Activated CD4-positive, alpha-beta T cell treated with anti-CD3 and anti-CD28 coated beads, Interleukin-2, amount 50 U/mL, for 24 hours (primary cell): Measurements from ENCODE around the gene NDUFS6.
A peak's percentile ranks its signal among the peaks of the same experiment; 100 is the strongest.

Source experiments
- DNase-seq, 2 donors: peaks; one replicate each; pipeline ENCODE4 v3.0.0-alpha.2; 2020; ENCODE audit warnings: low read depth in 1 of 2, low spot score in 1 of 2

Gene NDUFS6

DNA sequence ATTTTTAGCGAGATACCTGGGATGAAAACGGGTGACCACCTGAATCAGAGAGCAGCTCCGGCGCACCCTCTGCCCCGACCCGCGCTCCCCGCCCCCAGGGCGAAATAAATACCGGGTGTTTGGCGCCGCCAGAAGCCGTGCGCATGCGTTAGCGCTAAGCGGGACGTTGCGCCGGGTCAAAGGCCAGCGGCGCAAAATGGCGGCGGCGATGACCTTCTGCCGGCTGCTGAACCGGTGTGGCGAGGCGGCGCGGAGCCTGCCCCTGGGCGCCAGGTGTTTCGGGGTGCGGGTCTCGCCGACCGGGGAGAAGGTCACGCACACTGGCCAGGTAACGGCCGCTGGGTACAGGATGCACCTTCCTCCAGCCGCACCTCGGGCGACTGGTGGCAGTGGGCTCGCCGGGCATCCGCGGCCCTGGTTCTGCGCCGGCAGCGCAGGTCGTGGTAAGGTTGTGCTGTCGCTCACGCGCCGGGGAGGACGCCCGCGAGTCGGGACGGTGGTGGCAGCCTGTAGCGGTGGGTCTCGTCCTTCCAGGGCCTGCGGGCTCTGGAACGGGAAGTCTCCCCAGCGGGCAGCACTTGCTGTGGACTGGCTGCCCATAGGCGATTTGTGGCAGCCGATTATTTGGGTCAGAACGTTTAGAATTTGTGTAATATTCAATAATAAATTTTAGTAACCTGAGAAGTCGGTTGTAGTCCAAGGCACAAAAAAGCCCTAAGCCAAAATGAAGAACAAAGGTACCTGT is at the start of gene NDUFS6:
Gene NDUFS6 (plus strand): TSS at position 186 of the 745 bp plus-strand sequence. CDS start 11 bp downstream, at position 197.
- peak; percentile 57 to 72 for DNase-seq

DNA sequence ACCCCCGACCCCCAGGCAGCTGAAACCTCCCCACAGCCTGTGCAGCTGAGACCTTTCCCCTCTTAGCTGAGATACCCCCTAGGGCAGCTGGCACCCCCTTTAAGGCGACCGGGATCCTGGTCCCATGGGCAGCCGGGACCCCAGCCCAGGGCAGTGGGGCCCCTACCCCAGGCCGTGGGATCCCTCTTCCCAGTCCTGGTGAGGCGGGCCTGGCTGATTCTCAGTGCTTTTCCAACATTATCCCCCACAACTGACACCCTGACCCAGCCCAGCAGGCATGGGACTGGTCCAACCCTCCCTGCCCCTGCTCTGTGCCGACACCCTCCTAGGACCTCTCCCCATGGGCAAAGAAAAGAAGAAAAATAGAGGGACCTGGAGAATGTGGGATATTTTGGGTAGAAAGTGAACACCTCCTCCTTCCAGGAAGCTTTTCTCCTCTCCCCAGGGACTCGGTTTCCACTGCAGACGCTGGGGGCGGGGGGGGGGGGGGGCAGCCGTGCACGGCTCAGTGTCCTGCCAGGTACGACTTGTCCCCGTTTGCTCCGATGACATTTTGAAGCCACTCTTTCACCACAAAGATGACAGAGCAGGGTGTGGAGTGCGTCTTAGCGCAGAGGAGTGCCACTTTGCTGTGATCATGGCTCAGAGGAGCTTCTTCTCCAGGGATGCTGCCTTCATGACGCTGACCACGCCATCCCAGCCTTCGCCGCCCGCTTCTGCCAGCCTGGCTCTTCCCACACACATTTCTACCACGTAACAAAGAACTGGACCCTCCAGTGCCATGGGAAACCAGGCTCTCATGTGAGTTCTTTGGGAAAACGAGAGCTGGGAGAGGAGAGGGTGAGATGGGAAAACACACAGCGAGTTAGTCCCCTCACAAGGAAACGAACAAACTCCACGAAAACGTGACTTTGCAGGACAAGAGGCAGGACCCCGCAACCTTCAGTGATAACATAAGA is 49.1 kb upstream of the NDUFS6 start:
- no peak for DNase-seq

DNA sequence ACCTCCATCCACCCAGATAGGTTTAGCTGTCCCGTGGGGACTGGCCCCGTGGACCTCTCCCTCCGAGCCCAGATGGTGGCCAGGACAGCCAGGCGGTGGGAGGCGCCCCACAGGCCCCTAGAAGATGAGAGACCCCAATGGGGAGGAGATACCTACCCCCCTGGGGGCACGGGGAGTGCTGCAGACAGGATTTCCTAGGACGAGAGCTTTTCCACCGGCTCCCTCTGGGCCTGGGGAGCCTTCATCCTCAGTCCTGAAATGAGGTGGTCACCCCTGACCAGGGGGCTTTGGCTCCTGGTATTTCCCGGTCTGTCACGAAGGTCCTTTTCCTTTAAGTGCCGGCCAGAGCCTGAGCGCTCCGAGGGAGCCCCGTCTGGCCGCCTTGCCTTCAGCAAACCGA is 48.3 kb upstream of the NDUFS6 start:
- no peak for DNase-seq

DNA sequence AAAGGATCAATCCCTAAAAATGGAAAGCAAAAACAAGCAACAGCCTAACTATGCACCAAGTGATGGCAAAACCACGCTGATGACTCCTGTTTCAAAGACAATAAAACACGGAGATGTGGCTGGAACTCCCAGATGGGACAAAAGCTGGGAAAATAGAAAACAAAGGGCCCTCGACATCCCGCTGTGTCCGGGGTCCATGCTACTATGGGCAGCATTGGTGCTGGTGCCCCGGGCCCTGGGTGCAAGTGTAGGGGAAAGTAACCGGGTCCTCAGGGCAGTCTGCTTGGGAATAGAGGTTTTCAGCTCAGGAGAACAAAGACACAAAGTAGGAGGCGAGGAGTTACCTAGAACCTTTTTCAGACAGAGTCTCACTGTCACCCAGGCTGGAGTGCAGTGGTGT is 47.7 kb upstream of the NDUFS6 start:
- no peak for DNase-seq

DNA sequence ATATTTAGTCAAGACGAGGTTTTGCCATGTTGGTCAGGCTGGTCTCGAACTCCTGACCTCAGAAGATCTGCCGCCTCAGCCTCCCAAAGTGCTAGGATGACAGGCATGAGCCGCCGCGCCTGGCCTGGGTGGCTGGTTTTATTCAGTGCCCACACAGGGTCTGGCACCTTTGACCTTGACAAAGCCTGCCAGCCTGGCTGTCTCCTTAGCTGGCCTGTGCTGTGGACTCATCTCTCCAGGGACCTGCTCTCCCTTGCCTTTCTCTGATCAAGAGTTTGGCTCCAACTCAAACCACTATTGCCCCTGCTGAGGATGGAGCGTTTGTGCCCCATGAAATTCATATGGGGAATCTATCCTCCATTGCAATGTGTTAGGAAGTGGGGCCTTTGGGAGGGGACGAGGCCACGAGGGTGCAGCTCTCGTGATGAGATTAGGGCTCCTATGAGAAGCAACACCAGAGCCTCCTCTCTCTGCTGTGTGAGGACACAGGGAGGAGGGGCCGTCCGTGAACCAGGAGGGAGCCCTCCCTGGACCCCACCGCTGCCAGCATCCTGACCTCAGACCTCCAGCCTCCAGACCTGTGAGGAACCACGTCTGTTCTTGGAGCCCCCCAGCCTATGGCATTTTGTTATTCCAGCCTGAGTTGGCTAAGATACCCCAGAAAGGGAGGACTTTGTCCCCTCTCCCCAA is 46.5 kb upstream of the NDUFS6 start:
- DNase-seq, result no peak

DNA sequence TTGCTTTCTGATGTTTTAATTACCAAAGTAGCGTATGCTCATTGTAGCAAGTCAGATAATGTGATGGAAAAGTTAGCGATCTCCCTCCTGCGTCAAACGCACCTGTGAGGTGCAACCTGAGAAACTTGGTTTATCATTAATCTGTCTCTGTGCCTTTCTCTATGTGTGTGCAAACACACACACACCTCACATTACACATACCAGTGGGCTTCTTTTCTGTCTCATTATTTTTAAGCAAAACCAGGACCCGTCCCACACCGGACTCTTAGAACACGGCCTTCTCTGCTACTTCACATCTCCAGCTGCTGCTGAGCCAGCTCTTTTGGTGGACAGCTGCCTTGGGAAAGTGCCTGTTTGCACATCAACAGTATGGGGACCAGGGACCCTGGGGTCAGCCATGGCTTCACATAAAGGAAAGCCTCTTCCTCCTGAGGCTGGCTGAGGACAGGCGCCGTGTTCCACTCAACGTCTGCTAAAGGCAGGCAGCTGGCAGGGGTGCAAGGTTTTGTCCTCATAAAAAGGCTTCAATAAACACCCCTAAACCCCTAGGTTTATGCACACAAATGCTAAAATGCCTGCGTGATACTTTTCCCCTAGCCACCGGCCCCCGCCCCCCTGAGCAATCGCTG is 45.8 kb upstream of the NDUFS6 start:
- no peak for DNase-seq

DNA sequence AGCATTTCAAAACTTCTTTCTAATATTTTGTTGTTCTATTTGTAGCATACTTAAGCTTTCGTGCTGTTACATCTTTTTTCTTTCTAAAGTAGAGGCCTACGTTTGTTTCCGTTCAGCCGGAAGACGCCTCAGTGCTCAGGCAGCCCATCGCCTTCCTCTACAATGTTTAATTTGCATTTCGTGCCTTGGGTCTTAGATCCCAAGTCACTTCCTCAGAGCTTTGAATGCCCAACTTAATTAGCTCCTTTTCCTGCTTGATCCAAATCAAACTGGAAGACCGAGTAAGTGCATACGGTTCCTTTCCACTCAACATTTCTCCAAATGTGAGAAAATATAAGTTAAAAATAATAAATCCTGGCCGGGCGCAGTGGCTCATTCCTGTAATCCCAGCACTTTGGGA is 44.7 kb upstream of the NDUFS6 start:
- DNase-seq, result no peak

DNA sequence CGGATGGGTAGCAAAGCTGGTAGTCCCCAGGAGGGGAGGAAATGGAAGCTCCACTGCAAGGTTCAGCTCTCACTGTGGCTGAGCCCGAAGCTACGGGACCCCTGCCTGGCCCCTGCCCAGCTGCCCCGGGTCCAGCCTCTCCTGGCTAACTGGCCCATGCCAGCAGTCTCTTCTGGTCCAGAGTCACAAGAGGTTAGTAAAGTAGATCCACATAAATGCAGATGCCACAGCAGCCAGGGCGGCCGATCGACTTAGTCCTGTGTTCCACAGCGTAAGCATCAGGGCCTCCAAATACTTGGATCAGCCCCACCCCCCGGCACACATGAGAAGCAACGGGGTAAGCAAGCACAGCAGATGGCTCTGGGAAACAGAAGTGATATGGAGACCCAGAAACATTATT is 43.7 kb upstream of the NDUFS6 start:
- no peak for DNase-seq

DNA sequence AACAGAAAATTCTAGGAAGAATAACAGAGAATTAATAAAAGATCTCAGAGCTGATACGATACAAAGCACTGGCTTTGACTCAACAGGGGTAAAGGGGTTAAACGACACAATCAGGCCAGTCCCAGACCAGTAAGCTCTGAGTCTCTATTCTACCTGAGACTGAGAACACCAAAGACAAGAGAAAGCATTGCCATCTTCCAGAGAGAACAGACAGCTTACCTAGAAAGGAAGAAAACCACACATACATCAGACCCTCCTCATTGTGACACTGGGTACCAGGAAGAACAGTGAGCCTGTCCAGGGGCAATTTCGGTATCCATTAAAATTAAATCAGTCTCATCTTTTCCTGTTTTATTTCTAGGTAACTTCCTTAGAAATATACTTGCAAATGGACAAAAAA is 42.6 kb upstream of the NDUFS6 start:
- DNase-seq, result no peak

DNA sequence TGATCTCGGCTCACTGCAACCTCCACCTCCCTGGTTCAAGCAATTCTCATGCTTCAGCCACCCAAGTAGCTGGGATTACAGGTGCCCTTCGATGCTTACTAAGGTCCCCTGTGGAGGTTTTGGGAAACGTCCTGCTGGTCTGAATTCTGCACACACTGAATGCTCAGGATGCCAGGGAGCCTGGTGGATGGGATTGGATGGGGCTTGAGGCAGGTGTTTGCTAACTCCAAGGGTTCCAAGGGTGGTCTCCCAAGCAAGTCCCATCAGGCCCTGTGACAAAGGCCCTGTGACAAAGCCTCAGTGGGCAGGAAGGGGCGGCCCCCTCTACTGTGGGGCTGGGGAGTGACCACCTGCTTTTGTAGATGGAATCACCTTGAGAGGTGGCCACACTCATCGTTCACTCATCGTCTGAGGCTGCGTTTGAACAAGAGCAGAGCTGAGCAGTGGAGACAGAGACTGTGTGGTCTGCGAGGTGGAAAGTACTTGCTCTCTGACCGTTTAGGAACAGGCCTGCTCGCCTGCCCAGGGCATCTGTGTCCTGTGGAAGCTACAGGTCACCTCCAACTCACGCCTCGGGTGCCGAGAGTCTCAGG is 41.7 kb upstream of the NDUFS6 start:
- DNase-seq, result no peak

DNA sequence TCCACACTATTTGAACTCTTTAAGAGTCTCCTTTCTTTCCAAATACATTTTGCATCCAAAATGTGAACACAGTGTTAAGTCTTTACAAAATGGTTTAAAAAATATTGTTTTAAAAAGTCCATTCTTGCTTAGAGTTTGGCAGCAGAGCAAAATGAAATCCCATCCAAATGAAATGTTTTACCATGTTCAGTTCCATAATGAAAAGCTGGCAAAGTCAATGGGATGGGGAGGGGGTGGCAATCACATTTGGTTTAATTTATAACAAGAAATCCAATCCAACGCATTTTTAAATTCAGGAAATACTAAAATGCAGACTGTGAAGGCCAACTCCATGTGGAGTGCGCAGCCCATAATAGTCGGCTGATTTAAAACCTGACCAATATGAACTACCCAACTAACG is 41.0 kb upstream of the NDUFS6 start:
- DNase-seq, result no peak

DNA sequence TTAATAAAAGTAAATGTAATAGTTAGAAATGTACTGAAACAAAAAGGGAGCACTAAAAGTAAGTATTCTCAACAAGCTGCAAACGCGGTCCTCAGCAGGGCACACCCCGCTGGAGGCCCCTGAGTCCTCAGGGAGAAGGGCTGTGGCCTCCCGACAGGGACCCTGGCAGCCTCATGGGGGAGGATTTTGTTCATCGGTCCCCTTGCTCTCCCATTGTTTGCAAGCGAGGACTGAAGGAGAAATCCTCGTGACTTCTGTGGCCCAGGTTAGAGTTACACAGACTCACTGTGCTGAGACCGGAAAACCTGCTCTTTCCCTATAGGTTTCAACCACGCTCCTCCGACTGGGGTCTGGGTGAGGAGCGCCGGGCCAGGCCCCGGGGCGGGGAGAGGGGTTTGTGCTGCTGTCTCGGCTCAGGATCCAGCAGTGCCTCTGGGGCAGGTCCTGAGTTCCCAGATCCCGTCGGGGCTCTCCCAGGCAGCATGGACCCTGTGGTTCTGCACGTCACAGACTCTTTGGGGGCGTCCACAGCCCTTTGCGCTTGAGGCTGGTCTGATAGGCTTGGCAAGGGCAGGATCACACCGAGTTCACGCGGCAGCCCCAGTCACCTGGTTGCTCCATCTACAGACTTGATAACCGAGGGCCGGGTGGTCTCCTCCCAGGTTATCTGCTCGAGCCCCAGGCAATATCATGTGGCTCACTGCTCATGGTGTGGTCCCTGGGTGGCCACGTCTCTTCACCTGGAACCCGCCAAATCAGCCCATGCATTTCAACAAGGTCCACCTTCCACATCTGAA is 40.4 kb upstream of the NDUFS6 start:
- DNase-seq, result no peak

DNA sequence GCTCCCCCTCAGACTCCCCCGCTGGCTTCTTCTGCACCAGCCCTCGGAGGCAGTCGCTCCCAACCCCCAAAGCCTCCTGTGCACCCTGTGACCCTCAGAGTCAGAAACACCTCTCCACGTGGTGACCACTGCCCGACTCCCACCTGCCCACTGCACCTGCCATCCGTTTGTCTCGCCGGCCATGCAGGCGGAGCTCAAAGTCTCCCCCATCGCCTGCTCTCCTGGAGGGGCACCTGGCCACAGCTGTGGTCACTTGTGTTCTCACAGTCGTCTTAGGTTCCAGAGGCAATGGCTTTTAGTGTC is 39.8 kb upstream of the NDUFS6 start:
- DNase-seq, result no peak

DNA sequence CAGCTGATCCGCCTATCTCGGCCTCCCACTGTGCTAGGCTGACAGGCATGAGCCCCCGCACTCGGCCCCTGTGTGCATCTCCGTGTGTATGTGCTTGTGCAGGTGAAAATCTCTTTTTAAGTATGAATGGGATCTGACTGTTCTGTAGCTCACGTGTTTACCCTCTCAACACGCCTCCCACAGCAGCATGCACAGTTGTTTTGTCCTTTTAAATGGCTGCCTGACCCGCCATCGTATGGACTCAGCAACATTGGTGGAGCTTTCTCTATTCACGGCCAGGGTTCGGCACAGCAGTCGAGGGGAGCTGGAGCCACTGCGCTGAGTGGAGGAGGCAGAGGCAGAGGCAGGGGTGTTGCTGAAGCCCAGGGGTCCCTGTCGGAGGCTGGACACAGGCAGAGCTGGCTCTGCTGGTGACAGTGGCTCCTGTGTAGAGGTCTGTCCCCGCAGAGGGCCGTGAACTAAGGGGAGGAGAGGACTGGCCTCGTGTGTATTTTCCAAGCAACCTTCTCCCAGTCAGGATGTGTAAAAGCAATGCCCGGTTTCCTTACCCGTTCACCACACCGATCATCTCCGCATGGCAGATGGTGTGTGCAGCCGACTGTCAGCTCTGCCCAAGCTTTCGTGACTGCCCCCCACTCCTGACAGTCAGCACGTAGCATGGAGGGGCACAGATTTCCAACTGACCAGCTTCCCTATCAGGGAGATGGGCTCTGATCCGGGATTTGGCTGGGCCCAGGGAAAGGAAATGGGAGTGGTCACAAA is 38.9 kb upstream of the NDUFS6 start:
- DNase-seq, result no peak

DNA sequence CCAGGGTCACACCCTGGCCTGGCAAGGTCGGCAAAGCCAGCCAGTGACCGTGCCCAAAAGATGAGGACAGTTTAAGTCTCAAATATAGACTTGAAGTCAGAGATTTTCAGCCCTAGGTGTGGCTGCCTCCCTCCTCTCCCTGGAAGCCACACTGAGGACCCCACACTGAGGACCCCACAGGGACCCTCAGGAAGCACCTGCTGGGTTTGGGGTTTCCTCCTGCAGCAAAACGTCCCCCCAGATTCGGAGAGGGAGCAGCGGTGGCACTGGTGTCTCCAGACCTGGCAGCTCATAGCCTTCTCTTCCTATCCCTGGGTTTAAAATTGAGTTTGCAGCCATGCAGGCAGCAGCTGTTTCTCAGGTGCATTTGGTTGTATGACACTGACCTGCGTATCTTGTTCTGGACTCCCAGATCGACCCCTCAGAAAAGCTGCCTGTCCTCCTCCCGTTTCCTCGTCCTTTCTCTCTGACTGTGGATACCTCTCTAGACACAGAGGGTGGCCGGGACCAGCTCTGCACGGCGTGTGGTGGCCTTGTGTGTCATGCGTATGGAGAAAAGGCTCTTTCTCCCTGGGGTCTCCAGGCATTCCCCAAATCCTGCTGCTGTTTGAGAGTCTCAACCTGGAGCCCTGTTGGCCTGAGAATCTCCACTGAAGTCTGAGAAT is 38.2 kb upstream of the NDUFS6 start:
- DNase-seq, result no peak

DNA sequence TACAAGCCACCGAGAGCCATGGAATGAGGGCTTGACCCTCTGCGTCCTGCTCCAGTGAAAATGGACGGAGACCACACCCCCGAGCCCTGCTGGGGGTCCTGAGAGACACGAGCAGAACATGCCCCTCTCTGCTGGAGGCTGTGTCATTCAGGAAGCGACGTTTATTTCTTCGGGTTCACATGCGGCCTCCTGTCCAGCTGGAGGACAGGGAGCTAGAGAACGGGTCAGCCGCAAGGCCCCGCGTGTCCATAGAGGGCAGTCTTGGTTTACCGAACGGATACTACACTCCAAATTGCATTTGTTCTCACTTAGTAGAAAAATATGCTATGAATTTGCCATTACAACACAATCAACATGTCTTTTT is 37.7 kb upstream of the NDUFS6 start:
- no peak for DNase-seq

DNA sequence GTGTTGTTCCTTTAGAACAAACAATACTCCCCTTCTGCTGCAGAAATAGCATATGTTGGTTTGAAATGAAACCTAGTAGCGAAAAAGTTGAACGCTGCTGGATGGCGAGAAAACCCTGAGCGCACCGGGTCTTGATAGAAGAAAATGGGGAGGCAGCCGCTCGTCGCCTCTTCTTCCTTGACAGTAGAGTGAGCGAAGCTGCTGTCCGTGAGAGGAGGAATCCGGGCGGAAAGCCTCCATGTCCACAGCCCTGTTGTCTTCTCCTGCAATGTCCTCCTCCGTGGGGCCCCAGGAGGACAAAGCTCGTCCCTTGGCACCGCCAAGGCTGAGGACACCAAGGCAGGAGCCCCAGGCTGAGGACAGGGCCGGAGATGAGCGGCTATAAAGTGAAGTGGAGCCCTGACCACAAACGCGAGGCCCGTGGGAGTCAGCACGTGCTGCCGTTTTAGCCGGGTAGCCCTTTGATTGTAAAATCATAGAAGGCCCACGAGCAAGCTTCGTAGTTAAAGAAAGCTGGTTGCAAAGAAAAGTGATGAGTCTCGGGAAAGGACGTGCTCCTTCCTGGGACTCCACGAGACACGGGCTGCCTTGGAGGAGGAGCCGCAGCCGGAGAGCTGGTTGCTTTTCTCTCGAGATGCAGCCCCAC is 37.1 kb upstream of the NDUFS6 start:
- DNase-seq, result no peak

DNA sequence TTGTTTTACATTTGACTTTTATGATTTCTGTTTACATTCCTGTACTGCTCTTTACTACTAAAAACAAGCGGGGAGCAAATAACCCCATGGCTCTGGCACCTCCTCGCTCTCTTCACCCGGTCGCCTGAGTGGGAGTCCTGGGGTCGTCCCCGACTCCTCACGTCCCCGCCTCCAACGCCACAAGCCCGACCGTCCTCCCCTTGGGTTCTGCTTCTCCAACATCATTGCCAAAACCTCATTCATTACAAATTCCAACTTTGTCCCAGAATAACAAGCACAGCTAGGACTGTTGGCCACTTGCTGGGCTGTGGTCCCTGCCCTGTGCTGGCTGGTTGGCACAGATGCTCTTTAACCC is 36.6 kb upstream of the NDUFS6 start:
- DNase-seq, result no peak
